Measurements from ENCODE around the gene CKS2. TPM values are rescaled to one million over a fixed set of nuclear protein-coding genes. Genes with fewer than 3 reads are reported as not detected.
A peak's percentile ranks its signal among the peaks of the same experiment; 100 is the strongest.

Gene CKS2
- total RNA-seq, 2 donors from 2014 or later: 202 to 384 TPM

GRCh38 chr9:89304020-89304833 is 6.8 kb upstream of the CKS2 start:
- no peak overlapping the region for H3K27ac Mint-ChIP-seq
- ATAC-seq: no peak
- no peak for DNase-seq (ENCODE audit: low spot score in 2 of 2)
- no peaks in the 10 kb centered on the region for H3K9me3 Mint-ChIP-seq
- H3K36me3 Mint-ChIP-seq: peaks cover 0 to 5% of the 10 kb centered on the region in 2 donors

DNA sequence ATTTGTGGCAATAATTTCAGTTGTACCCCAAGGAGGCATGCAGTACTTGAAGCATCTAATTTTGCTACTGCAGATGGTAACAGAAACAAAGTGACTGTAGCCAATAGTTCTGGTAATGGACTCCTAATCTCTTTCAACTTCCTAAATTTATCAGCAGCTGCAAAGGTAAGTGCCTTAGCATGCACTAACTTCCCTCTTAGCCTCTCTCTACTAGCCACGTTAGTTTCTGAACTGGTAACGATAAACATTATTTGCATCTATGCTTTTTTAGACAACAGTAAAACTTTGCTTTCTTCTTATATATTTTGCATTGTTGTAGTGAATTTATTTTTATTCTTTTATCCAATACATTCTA is 6.2 kb upstream of the CKS2 start:
- H3K27ac Mint-ChIP-seq: no peak overlapping the region
- peaks cover 0 to 5% of the 10 kb centered on the region in 2 donors for H3K36me3 Mint-ChIP-seq
- DNase-seq (ENCODE audit: low spot score in 2 of 2): no peak
- H3K9me3 Mint-ChIP-seq: no peaks in the 10 kb centered on the region
- ATAC-seq: no peak

DNA sequence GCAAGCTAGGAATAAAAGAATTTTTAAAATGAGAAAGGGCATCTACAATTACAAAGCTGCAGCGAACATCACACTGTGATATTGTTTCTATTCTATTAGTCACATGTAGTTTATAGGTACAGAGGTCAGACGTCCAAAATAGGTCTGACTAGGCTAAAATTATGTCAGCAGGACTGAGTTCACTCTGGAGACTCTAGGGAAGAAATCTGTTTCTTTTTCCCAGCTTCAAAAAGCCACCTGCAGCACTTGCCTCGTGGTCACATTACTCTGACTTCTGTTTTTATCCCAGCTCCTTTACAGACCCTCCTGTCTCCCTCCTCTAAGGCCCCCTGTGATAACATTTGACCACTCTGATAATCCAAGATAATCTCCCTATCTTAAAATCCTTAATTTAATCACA is 5.1 kb upstream of the CKS2 start:
- ATAC-seq: no peak
- H3K27ac Mint-ChIP-seq: peak overlapping the region in 1 of 2 donors; percentile 42
- H3K36me3 Mint-ChIP-seq: peaks cover 0 to 5% of the 10 kb centered on the region in 2 donors
- H3K9me3 Mint-ChIP-seq: no peaks in the 10 kb centered on the region
- DNase-seq (ENCODE audit: low spot score in 2 of 2): no peak

DNA sequence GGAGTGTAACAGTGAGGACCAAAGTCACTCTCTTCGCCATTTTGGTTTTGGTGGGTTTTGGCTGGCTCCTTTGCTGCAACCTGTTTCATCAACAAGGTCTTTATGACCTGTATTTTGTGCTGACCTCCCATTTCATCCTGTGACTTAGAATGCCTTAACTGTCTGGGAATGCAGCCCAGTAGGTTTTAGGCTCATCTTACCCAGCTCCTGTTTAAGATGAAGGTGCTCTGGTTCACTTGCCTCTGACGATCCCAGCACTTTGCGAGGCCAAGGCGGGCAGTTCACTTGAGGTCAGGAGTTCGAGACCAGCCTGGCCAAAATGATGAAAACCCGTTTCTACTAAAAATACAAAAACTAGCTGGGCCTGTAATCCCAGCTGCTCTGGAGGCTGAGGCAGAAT is 1.8 kb upstream of the CKS2 start:
- Mint-ChIP-seq H3K36me3 (peaks cover 19 to 29% of the 10 kb centered on the region in 2 donors), H3K9me3 (no peaks in the 10 kb centered on the region), H3K27ac (peak overlapping the region; percentile 96 to 99)
- DNase-seq (ENCODE audit: low spot score in 2 of 2) (no peak), ATAC-seq (no peak)

- Mint-ChIP-seq H3K36me3 (peaks cover 21 to 36% of the 10 kb centered on the region in 2 donors), H3K9me3 (no peaks in the 10 kb centered on the region)
These were observed 1.2 kb upstream of the CKS2 start for GRCh38 chr9:89309608-89310474.

DNA sequence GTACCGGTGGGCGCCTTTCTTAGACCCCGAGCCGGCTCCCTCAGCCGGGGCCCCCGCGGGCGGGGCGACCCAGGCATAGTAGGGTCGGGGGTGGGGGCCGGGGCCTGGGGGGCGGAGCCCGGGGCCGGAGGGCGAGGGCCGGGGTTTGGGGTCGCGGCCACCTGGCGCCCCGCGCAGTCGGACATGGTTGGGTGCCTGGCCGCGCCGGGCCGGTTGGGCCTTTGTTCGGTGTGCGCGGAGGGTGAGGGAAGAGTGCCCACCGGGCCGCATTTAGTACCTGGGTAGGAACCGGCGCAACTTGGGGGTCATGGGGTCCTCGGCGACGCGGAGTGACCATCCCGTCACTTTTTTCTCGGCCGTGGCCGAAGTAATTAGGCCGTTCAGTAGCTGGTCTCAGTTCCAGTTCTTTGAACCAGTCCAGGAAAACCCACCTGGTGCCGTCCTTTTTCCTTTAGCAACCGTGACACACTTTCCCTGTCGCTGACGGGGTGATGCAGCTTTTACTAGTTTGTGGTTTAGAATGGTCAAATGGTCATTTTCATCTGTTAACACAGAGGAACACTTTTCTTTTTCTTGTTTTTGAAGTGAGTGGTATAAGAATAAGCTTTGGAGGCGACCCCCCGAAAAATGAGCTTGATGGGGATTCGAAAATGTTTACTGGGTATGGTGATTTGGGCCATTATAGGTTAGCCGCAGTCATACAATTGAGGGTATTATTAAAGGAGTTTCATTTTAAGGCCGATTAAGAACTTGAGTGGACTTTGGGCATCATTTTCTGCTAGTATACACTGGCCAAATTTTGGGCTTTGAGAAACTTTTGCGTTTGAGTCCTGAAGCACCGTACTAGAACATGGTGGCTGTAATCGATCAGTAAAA is 589 bp downstream of the CKS2 start:
- Mint-ChIP-seq H3K27ac (peak overlapping the region; percentile 99), H3K36me3 (peaks cover 24 to 45% of the 10 kb centered on the region in 2 donors), H3K9me3 (no peaks in the 10 kb centered on the region)
- ATAC-seq (peak in 1 of 2 donors; percentile 2), DNase-seq (ENCODE audit: low spot score in 2 of 2) (peak; percentile 16 to 71)

More at GRCh38 chr9:89309608-89310474, 1.2 kb upstream of the CKS2 start:
- ATAC-seq (no peak), DNase-seq (ENCODE audit: low spot score in 2 of 2) (no peak)
- peak overlapping the region; percentile 96 to 99 for H3K27ac Mint-ChIP-seq

GRCh38 chr9:89312222-89312571 is 1.2 kb downstream of the CKS2 start:
- no peaks in the 10 kb centered on the region for H3K9me3 Mint-ChIP-seq
- H3K36me3 Mint-ChIP-seq: peaks cover 30 to 51% of the 10 kb centered on the region in 2 donors
- DNase-seq (ENCODE audit: low spot score in 2 of 2): peak in 1 of 2 donors; percentile 22
- ATAC-seq: no peak
- H3K27ac Mint-ChIP-seq: peak overlapping the region; percentile 87 to 99

- H3K36me3 Mint-ChIP-seq: peaks cover 43 to 57% of the 10 kb centered on the region in 2 donors
- H3K9me3 Mint-ChIP-seq: no peaks in the 10 kb centered on the region
- peak overlapping the region in 1 of 2 donors; percentile 79 for H3K27ac Mint-ChIP-seq
- no peak for ATAC-seq
- no peak for DNase-seq (ENCODE audit: low spot score in 2 of 2)
These were observed 2.8 kb downstream of the CKS2 start for GRCh38 chr9:89313842-89314241.

GRCh38 chr9:89314955-89315354 is 4.0 kb downstream of the CKS2 start:
- peak overlapping the region in 1 of 2 donors; percentile 36 for H3K27ac Mint-ChIP-seq
- no peak for ATAC-seq
- no peak for DNase-seq (ENCODE audit: low spot score in 2 of 2)
- no peaks in the 10 kb centered on the region for H3K9me3 Mint-ChIP-seq
- H3K36me3 Mint-ChIP-seq: peaks cover 53 to 57% of the 10 kb centered on the region in 2 donors

- no peak for DNase-seq (ENCODE audit: low spot score in 2 of 2)
- Mint-ChIP-seq H3K9me3 (no peaks in the 10 kb centered on the region), H3K36me3 (peaks cover 53 to 57% of the 10 kb centered on the region in 2 donors), H3K27ac (no peak overlapping the region)
- ATAC-seq: no peak
These were observed 4.5 kb downstream of the CKS2 start for GRCh38 chr9:89315482-89315881.

DNA sequence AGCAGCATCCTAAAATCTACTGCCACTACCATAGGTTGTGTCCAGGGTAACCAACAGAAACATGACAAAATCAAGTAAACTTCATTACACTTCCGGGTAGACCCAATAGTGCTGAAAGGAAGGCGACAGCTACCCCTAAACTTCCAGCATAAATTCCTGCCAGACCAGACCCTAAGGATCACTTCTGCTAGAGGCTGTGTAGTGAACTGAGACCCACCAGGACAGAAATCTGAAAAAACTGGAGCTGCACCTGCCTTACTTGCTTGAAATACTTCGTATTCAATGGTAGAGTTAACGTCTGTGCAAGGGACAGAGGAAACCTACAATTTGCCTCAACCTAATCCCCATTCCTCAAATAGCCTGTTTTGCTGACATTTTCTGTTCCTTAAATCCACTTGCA is 6.3 kb downstream of the CKS2 start:
- no peak for ATAC-seq
- no peak for DNase-seq (ENCODE audit: low spot score in 2 of 2)
- Mint-ChIP-seq H3K36me3 (peaks cover 46 to 62% of the 10 kb centered on the region in 2 donors), H3K9me3 (no peaks in the 10 kb centered on the region), H3K27ac (peak overlapping the region; percentile 93 to 95)

DNA sequence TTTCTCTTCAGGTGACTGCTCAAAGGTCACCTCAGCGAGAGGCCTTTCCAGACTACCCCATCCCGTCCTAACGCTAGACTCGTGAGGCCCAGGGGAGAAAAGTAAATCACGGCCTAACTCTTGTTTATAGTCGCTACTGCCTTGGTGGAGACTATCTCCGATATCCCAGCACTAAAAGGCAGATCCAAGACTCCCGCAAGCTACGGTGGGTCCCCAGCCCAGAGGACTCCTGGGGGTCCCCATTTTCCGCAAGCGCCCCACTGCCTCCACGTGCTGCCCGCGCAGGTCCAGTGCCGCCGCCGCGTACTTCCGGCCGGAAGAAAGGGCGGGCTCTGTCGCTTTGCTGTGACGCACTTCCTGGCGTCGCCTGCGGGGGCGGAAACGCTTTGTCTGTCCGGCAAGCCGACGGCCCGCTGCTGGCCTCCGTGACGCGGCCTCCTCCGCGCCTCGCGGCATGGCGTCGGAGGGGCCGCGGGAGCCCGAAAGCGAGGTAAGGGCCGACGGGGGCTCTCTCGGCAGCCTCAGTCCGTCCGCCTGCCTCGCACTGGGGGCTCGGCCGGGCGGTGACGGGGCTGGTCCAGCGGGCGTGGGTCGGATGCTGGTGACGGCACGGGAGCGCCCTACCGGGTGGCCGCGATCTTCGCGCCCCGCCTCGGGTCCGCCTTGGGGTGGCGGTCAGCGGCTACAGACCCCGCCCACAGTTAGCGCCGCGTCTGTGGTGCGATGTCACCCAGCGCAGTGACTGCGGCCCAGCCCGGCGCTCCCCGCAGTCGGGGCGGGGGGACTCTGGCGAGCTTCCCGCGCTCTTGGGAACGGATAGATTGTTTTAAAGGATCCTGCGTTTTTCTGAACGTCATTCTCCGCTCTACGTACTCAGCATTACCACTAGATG is 7.4 kb downstream of the CKS2 start, which contains the start of gene SECISBP2:
SECISBP2 (plus strand) TSS at position 378 of the 892 bp plus-strand sequence; CDS start at position 455, 77 bp downstream.
- Mint-ChIP-seq H3K27ac (peak within 1 kb of the TSS; percentile 93 to 99), H3K36me3 (peaks cover 45 to 57% of the 10 kb centered on the region in 2 donors)
- peak; percentile 91 for ATAC-seq

DNA sequence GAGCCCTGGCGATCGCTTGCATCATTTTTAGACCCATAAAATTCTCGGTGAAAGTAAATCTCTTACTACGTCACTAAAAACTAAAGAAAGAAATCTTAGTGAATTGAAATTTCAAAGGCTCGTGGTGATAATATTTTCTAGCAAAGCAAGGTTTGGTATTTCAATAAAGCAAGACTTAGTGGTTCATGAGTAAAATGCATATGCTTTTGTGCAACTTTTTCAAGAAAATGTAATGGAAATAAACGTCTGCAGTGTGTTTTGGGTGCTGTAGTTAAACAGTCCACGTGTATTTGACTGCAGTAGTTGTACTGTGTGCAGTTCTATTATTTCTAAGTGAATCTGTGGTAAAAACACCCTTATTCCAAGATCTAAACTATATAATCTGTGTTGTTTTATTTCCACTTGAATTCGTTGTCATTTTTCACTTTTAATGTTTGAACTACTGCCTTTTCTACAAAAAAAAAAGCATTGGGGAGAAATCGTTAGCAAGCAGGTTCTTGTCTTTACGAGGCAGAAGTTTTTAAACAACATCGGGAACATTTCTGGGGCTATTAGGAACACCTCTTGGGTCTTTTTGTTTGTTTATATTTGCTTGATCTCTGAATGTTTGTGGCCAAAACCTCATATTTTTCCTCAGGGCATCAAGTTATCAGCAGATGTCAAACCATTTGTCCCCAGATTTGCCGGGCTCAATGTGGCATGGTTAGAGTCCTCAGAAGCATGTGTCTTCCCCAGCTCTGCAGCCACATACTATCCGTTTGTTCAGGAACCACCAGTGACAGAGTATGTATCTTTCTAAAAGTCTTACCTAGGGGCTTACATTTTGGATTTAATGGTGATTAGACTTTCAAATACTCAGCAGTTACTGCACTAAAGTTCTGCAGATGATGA is 8.3 kb downstream of the CKS2 start:
- Mint-ChIP-seq H3K27ac (peak overlapping the region; percentile 93 to 99), H3K36me3 (peaks cover 40 to 49% of the 10 kb centered on the region in 2 donors), H3K9me3 (no peaks in the 10 kb centered on the region)
- ATAC-seq: no peak
- DNase-seq (ENCODE audit: low spot score in 2 of 2): no peak

More for the DNA sequence above, 7.4 kb downstream of the CKS2 start, which contains the start of gene SECISBP2:
- peak; percentile 91 to 97 for DNase-seq (ENCODE audit: low spot score in 2 of 2)
- H3K9me3 Mint-ChIP-seq: no peaks in the 10 kb centered on the region

- Mint-ChIP-seq H3K9me3 (no peaks in the 10 kb centered on the region), H3K36me3 (peaks cover 17 to 19% of the 10 kb centered on the region in 2 donors), H3K27ac (peak overlapping the region; percentile 27 to 88)
- no peak for ATAC-seq
- DNase-seq (ENCODE audit: low spot score in 2 of 2): no peak
These were observed 12.4 kb downstream of the CKS2 start for GRCh38 chr9:89323390-89323789.
